Muscle of leg (tissue), 11 donors: Measurements from ENCODE around the gene RPS6KA5. TPM values are rescaled to one million over a fixed set of nuclear protein-coding genes. Genes with fewer than 3 reads are reported as not detected.
"Not testable (repeated sequence)": the region's sequence is repeated elsewhere in the genome, so short reads cannot be mapped to it uniquely, and the experiment has no call there.

Experiments
- DNase-seq: peaks from one replicate; pipeline ENCODE4 v3.0.0; 2013
- H3K27ac ChIP-seq: one replicate; pipeline ENCODE4 v1.5.1; 2013; ENCODE audit warnings: mild to moderate bottlenecking, low read length, control low read depth
- H3K27me3 ChIP-seq: one replicate; pipeline ENCODE4 v1.6.1; 2013; ENCODE audit warnings: low read length; ENCODE audit not compliant: control insufficient read depth, insufficient read depth
- H3K36me3 ChIP-seq: one replicate; pipeline ENCODE4 v1.6.1; 2013; ENCODE audit warnings: low read length; ENCODE audit not compliant: control insufficient read depth, insufficient read depth
- H3K4me1 ChIP-seq: one replicate; pipeline ENCODE4 v1.6.1; 2013; ENCODE audit warnings: low read length; ENCODE audit not compliant: control insufficient read depth, insufficient read depth
- H3K4me3 ChIP-seq: one replicate; pipeline ENCODE4 v1.5.1; 2013; ENCODE audit warnings: low read length, control low read depth
- H3K9me3 ChIP-seq: replicated peaks from 2 replicates; pipeline ENCODE4 v1.6.1; 2013; ENCODE audit warnings: low read depth, low read length; ENCODE audit not compliant: control insufficient read depth
- WGBS: methylation state at CpG from one replicate; pipeline ENCODE4 v1.1.5; 2013; ENCODE audit warnings: missing lambda C conversion rate; ENCODE audit not compliant: insufficient coverage; 5-methylcytosine and 5-hydroxymethylcytosine counted together
- polyA plus RNA-seq, 8 donors: library from polyadenylated mRNA; unstranded; fragments of 120-200 nt; gene quantifications; one replicate each; pipeline versions ENCODE4 v1.2.1 to v1.2.3, GENCODE V29; 2013; ENCODE audit warnings: inconsistent platforms in 1 of 8, low replicate concordance in 1 of 8; ENCODE audit not compliant: insufficient read length in 8 of 8, insufficient read depth in 1 of 8
- total RNA-seq: library from RNA; stranded (reverse); fragments of 120-200 nt; gene quantifications from one replicate; pipeline ENCODE4 v1.2.4, GENCODE V29; 2013

RPS6KA5 gene
- total and polyA plus RNA-seq, 9 donors = 2.4 to 8.2 (median 6.7) TPM

DNA sequence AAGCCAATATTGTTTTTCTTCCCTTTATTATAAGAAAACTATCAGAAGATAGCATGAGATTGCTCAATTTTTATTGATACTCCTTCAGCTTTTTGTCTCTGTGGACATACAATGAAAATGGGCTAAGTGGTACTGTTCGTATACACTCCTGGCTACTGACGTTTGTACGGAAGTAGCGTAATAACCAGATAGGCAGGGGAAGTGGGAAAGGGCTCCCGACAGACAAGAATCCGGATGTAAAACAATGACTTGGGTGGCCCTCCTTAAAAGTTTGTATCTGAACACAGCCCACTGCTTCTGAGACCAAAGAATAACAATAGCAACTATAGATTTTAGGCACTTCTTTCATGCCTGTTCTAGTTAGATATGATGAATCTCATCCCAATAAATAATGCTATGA, 99.6 kb downstream of the RPS6KA5 start:
- no peak for DNase-seq
- 82% methylated on average over 4 of the region's 6 CpGs for WGBS
- H3K36me3 ChIP-seq = no peaks in the 10 kb centered on the region
- H3K27ac ChIP-seq = no peak overlapping the region
- H3K4me3 ChIP-seq = no peak overlapping the region
- no peaks in the 10 kb centered on the region for H3K4me1 ChIP-seq
- H3K27me3 ChIP-seq = no peaks in the 10 kb centered on the region
- H3K9me3 ChIP-seq = peaks cover 10% of the 10 kb centered on the region

DNA sequence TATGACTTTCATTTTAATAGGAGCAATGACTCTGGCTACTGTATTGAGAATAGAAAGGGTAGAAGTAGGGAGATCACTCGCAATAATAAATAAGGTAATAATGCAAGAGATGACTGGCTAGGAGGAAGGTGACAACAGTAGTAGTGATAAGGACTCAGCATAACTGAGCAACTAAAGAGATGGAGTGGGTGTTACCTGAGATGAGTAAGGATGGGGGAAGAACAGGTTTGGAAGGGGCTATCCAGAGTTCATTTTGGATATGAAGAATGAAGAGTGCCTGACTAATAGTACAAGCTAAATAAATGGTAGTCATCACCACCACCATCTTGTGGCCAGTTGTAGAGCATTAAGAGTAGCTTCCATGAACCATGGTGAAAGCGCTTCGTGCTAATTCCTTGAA, 101.1 kb downstream of the RPS6KA5 start:
- H3K27ac ChIP-seq = no peak overlapping the region
- H3K4me1 ChIP-seq = no peaks in the 10 kb centered on the region
- H3K36me3 ChIP-seq = no peaks in the 10 kb centered on the region
- no peak overlapping the region for H3K4me3 ChIP-seq
- DNase-seq = no peak
- 100% methylated on average over 1 of the region's 3 CpGs for WGBS
- peaks cover 20% of the 10 kb centered on the region for H3K9me3 ChIP-seq
- H3K27me3 ChIP-seq = no peaks in the 10 kb centered on the region

DNA sequence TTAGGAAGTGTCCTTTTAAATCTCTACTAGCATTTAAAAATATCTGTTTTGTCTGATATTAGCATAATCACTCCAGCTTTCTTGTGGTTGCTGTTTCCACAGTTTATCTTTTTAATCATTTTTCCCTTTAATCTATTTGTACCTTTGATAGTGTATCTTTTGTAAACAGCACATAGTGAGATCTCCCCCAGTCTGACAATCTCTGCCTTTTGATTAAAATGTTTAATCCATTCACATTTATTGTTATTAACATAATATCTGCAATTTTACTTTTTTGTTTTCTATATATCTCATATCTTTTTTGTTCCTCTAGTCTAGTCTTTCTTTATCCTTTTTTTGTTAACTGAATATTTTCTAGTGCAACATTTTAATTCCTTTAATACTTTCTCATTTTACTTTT, 104.2 kb downstream of the RPS6KA5 start:
- Histone ChIP-seq H3K36me3 (no peaks in the 10 kb centered on the region), H3K9me3 (peaks cover 29% of the 10 kb centered on the region), H3K4me3 (no peak overlapping the region), H3K27ac (no peak overlapping the region), H3K4me1 (no peaks in the 10 kb centered on the region), H3K27me3 (no peaks in the 10 kb centered on the region)
- no peak for DNase-seq

DNA sequence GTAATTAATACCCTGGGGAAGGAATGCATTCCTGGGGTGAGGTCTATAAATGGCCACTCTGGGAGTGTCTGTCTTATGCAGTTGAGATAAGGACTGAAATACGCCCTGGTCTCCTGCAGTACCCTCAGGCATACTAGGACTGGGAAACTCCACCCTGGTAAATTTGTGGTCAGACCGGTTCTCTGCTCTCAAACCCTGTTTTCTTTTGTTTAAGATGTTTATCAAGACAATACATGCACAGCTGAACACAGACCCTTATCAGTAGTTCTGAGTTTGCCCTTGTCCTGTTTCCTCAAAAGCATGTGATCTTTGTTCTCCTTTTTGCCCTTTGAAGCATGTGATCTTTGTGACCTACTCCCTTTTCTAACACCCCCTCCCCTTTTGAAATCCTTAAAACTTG, 106.8 kb downstream of the RPS6KA5 start:
- 100% methylated on average over 1 of the region's 2 CpGs for WGBS
- H3K27ac ChIP-seq, H3K4me3 ChIP-seq: not testable (repeated sequence)

DNA sequence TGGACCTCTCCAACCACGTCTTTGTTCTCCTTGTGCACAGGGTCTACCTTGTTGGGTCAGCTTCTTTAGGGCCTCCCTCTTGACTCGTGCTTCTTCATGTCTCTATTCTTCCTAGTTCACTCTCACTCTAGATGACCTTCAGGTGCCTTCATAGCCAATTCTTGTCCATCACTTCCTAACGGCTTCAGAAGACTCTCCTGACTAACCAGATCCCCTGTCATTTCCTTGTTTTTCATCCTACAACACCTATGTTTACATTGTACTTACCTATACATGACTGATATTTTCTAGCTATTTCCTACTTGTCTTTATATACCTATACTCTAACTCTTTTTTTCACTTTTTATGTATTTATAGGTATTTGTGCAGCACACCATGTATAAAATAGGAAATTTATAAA, 117.1 kb downstream of the RPS6KA5 start:
- Histone ChIP-seq H3K36me3 (peaks cover 5% of the 10 kb centered on the region), H3K4me3 (no peak overlapping the region), H3K27me3 (no peaks in the 10 kb centered on the region), H3K9me3 (peaks cover 13% of the 10 kb centered on the region), H3K27ac (no peak overlapping the region), H3K4me1 (no peaks in the 10 kb centered on the region)
- DNase-seq = no peak
- 96% methylated on average over 2 of the region's 3 CpGs for WGBS

More for the DNA sequence above, 106.8 kb downstream of the RPS6KA5 start:
- not testable (repeated sequence) for H3K4me1 ChIP-seq, H3K36me3 ChIP-seq, H3K27me3 ChIP-seq, DNase-seq
- H3K9me3 ChIP-seq = peaks cover 29% of the 10 kb centered on the region

DNA sequence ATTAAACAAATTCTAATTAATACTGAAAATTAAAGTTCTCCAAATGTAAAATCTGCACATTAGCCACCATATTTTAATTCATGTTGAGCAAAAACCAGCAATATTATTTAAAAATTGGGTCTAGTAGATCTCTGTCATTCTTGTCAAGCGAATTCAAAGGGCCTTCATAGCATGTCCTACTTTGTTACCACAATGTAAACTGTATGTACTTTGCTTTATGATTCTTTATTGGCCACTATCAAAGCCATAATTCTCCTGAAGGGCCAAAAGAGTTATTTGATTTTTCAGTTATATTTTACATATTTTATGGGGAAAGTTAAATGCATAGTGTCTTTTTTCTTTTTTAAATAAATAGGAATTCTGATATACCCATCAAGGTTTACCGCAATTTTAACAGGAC, 117.9 kb downstream of the RPS6KA5 start:
- no peaks in the 10 kb centered on the region for H3K27me3 ChIP-seq
- 100% methylated on average over 1 of the region's 2 CpGs for WGBS
- peaks cover 5% of the 10 kb centered on the region for H3K36me3 ChIP-seq
- H3K4me1 ChIP-seq = no peaks in the 10 kb centered on the region
- H3K4me3 ChIP-seq = no peak overlapping the region
- no peak for DNase-seq
- H3K9me3 ChIP-seq = peaks cover 13% of the 10 kb centered on the region
- no peak overlapping the region for H3K27ac ChIP-seq

DNA sequence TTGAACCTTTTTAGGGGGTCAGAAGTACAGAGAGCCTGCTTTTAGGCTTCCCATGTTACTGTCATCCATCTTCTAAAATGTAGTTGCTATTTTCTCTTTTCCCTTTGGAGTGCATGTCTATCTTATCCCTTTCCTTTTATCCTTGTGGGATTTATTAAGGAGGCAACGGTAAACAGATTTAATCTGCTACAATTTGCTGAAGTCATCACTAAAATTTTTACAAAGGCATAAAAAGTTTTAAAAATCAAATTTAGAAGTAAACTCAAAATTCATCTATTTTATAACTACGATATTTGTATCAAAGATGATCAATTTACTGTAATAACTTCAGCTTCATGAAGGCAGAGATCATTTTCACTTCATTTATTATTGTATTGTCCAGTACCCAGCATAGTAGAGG, 118.7 kb downstream of the RPS6KA5 start:
- peaks cover 5% of the 10 kb centered on the region for H3K36me3 ChIP-seq
- DNase-seq = no peak
- H3K27me3 ChIP-seq = no peaks in the 10 kb centered on the region
- no peak overlapping the region for H3K4me3 ChIP-seq
- no peaks in the 10 kb centered on the region for H3K4me1 ChIP-seq
- WGBS = no CpG with 5 or more reads among the region's 2 CpGs
- H3K9me3 ChIP-seq = peaks cover 13% of the 10 kb centered on the region
- no peak overlapping the region for H3K27ac ChIP-seq

DNA sequence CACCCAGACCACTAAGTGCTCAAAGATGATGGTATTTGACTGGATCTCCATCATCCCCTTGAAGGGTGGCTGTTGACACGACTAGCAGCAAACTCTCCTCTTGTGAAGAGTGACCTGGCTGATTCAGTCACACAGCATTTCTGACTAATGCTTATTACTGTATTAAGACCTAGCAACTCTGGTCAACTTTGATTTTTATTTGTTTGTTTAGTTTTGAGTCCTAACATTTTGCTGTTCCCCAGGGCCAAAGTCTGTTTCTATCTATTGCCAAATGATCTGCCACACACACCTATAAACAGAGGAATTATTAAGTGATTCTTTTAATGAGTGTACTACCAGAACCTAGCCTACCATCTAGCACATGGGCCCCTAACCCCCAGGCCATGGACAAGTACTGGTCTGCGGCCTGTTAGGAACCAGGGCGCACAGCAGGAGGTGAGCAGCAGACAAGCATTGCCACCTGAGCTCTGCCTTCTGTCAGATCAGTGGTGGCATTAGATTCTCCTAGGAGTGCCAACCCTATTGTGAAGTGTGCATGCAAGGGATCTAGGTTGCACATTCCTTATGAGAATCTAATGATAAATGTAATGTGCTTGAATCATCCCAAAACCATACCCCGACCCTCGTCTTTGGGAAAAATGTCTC, 120.0 kb downstream of the RPS6KA5 start:
- Histone ChIP-seq H3K4me3 (no peak overlapping the region), H3K9me3 (peaks cover 13% of the 10 kb centered on the region), H3K27ac (no peak overlapping the region), H3K4me1 (no peaks in the 10 kb centered on the region), H3K27me3 (no peaks in the 10 kb centered on the region), H3K36me3 (peaks cover 5% of the 10 kb centered on the region)
- DNase-seq = no peak
- no CpG with 5 or more reads among the region's 5 CpGs for WGBS

DNA sequence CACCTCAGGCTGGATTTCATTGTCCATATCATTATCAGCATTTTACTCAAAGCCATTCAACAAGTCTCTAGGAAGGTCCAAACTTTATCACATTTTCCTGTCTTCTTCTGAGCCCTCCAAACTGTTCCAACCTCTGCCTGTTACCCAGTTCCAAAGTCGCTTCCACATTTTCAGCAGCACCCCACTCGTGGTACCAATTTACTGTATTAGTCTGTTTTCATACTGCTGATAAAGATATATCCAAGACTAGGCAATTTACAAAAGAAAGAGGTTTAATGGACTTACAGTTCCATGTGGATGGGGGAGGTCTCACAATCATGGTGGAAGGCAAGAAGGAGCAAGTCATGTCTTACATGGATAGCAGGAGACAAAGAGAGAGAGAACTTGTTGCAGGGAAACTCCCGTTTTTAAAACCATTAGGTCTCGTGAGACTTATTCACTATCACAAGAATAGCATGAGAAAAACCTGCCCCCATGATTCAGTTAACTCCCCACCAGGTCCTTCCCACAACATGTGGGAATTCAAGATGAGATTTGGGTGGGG, 121.1 kb downstream of the RPS6KA5 start:
- H3K36me3 ChIP-seq, H3K27ac ChIP-seq, H3K27me3 ChIP-seq, DNase-seq, H3K4me1 ChIP-seq, H3K4me3 ChIP-seq: not testable (repeated sequence)
- H3K9me3 ChIP-seq = peaks cover 13% of the 10 kb centered on the region
- no CpG with 5 or more reads among the region's 4 CpGs for WGBS

DNA sequence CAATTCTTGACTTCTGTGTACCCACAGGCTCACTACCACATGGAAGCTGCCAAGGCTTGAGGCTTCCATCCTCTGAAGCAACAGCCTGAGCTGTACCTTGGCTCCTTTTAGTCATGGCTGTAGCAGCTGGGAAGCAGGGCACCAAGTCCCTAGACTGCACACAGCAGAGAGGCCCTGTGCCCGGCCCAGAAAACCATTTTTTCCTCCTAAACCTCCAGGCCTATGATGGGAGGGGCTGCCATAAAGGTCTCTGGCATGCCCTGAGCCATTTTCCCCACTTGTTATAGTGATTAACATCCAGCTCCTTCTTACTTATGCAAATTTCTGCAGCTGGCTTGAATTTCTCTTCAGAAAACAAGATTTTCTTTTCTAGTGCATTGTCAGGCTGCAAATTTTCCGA, 121.8 kb downstream of the RPS6KA5 start:
- no peak overlapping the region for H3K27ac ChIP-seq
- DNase-seq = no peak
- WGBS = 100% methylated on average over 1 of the region's 2 CpGs
- H3K9me3 ChIP-seq = peaks cover 13% of the 10 kb centered on the region
- no peak overlapping the region for H3K4me3 ChIP-seq
- peaks cover 5% of the 10 kb centered on the region for H3K36me3 ChIP-seq
- no peaks in the 10 kb centered on the region for H3K4me1 ChIP-seq
- H3K27me3 ChIP-seq = no peaks in the 10 kb centered on the region
